HG03571 (cell line): ENCODE data around the gene CAV1.

Experiments used
- ATAC-seq: cut with Tn5 transposase; IDR thresholded peaks from one replicate; pipeline ENCODE4 v1.9.1; 2021; ENCODE audit not compliant: unreplicated experiment

Gene CAV1

DNA sequence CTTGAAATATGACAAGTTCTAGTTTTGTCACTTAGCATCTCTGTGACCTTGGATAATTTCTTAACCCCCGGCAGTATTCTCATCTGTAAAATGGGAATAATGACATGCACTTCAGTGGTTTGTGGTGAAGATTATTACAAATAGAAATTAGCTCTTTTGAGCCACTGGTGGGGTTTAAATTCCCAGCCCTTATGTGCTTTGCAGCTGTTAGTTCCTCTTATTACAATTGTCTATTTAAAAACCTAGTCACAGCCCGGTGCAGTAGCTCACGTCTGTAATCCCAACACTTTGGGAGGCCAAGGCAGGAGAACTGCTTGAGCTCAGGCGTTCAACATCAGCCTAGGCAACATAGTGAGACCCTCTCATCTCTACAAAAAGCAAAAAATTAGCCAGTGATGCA is 30.1 kb downstream of the CAV1 start:
- no peak for ATAC-seq

DNA sequence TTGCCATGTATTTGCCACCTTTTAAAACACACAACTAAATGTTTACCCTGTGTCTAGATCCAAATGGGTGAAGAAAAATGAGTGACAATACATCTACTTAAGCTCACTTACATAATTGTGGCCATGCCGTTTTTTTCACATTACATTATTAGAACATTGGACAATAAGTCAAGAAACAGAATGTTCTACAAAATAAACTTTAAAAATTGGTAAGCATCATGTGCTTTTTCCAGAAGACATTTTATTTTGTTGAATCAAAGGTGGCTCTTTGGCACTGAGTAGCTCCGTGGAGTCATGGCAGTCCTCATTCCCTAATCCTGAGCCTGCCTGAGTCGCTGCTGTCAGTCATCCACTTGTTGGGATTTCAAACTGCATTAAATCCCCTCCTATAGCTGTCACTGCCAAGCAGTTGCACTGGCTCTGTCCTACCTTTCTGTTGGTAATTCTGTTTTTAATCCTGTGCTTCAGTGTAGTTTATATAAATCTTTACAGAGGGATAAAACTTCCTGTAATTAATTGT is 32.3 kb downstream of the CAV1 start:
- ATAC-seq = no peak

DNA sequence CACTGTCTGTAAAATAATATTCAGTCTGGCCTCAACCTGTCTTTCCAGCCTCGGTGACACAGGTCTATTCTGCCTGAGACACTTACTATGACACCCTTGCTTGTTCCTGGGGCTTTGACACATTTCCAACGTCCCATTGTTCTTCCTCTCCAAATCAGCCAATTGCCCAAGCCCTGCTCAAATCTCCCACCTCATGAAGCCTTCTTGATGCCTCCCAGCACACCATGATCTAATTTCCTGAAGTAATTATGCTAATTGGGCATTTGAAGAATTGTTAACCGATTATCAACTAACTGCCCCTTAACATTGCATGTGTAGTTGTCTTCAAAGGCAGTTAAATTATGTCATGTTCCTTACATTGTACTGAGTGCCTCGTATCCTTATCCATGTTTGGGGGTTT is 33.1 kb downstream of the CAV1 start:
- ATAC-seq = no peak

DNA sequence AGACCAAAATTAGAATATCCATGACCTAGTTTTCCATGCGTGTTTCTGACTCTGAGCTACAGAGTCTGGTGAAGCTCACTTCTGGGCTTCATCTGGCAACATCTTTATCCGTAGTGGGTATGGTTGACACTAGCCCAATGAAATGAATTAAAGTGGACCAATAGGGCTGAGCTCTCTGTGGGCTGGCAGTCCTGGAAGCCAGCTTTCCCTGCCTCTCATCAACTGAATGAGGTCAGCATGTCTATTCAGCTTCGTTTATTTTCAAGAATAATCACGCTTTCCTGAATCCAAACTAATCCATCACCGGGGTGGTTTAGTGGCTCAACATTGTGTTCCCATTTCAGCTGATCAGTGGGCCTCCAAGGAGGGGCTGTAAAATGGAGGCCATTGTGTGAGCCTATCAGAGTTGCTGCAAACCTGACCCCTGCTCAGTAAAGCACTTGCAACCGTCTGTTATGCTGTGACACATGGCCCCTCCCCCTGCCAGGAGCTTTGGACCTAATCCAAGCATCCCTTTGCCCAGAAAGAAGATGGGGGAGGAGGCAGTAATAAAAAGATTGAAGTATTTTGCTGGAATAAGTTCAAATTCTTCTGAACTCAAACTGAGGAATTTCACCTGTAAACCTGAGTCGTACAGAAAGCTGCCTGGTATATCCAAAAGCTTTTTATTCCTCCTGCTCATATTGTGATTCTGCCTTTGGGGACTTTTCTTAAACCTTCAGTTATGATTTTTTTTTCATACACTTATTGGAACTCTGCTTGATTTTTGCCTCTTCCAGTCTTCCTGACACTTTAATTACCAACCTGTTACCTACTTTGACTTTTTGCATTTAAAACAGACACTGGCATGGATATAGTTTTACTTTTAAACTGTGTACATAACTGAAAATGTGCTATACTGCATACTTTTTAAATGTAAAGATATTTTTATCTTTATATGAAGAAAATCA is 35.5 kb downstream of the CAV1 start:
- ATAC-seq = no peak

DNA sequence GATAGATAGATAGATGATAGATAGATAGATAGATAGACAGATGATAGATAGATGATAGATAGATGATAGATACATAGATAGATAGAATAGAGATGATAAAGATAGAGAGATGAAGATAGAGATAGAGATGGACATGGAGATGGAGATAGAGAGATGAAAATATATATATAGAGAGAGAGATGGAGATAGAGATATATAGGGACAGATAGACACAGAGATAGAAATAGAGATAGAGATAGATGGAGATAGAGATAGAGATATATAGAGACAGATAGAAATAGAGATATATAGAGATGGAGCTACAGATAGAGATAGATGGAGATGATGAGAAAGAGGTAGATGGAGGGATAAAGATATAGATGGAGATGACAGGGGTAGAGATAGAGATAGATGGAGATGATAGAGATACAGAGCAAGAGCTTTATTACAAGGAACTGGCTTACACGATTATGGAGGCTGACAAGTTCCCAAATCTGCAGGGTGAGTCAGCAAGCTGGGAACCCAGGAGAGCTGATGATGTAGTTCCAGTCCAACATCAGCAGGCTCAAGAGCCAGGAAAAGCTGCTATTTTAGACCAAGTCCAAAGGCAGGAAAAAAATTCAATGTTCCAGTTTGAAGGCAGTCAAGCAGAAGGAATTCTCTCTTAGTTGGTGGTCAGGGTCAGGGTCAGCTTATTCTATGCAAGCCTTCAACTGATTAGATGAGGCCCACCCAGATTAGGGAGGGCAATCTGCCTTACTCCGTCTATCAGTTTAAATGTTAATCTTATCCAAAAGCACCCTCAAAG is 37.1 kb downstream of the CAV1 start:
- ATAC-seq = no peak

DNA sequence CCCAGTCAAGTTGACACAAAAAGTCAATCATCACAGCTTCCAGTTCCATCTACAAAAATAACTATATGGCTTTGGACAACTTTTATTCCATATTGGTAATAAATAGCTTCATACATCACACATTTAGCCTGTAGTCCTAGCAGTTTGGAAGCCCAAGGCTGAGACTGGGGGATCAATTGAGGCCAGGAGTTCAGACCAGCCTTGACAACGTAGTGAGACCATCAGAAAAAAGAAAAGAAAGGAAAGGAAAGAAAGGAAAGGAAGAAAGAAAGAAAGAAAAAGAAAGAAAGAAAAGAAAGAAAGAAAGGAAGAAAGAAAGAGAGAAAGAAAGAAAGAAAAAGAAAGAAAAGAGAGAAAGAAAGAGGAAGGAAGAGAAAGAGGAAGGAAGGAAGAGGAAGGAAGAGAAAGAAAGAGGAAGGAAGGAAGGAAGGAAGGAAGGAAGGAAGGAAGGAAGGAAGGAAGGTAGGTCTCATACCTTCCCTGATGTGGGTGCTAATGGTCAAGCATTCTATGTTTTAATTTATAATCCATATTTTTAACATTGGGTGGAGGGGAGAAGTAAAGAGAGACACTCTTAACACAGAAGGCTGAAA is 37.8 kb downstream of the CAV1 start:
- ATAC-seq = no peak

DNA sequence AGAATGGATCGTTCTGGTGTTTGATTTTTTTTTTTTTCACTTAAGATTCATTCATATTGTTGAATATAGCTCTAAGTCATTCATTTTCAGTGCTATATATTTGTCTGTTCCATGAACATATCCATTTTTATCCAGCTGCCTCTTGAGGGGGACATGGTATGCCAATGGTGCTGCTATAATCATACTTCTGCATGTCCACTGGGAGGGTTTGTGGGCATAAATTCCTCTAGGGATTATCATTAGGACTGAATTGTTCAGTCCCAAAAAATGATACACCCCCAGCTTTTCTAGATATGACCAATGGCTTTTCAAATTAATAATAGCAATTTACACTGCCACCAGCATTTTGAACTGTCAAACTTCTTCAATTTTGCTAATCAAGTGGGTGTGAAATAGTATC is 41.1 kb downstream of the CAV1 start:
- ATAC-seq = no peak

DNA sequence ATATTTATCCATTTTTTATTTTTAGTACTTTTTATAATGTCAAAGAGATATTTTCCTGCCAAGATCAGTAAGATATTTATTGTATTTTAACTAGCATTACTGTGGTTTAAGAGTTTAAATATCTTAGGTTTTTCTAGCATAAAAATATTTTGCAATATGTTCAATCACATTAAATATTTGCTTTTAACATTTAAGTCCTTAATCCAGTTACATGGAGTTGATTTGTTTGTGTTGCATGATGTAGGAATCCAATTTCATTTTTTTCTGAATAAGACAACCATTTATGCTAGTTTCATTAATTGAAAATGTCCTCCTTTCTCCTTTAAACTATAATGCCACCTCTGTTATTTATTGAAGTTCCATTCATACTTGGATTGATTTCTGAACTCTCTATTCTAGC is 41.8 kb downstream of the CAV1 start:
- ATAC-seq = no peak

DNA sequence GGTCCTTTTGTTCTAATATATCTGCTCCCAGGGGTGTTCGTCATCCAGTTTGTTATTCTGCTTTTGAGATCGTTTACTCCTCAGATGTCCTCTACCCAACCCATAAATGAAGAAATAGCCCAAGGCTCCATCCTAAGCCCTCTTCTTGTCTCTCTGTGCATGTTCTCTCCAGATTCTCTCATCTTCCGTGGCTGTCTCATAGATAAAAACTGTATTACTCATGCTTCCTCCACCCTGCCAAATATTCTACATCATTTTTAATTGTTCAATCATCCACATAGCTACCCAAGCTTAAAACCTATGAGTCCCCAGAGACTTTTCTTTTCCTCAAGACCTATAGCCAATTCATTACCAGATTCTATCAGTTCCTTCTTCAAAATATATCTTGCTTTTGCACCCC is 44.9 kb downstream of the CAV1 start:
- no peak for ATAC-seq

DNA sequence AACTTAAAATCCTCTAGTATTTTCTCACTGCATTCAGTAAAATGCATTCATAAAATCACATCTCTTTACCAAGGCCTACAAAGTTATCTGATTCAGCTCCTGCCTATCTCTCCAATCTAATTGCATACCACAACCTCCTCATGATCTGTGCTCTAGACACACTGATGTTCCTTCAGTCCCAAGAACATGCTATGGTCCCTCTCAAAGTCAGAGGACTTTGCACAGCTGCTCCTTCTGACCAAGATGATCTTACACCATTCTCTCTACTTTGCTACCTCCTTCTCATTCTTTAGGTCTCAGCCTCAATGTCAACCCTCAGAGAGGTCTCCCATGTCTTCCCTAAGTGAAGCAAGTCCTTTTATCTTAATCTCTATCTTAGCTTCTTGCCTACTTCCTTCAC is 45.5 kb downstream of the CAV1 start:
- no peak for ATAC-seq

DNA sequence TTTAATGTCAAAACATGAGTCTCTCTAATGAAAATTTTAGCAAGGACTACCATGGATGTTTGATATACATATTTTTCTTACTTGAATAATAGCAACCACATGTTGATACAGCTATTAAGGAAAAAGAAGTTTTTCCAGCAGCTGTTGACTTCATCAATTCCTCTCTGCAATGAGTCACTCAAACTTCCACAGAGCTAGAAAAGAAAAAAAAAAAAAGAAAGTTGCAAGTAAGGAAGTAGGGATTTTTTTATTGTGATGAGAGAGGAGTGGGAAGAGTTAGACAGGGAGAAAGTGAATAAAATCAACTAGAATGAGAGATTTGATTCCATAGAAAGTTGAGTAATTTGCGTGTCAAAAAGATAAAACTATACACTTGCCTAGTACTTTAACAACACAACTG is 46.2 kb downstream of the CAV1 start:
- no peak for ATAC-seq

DNA sequence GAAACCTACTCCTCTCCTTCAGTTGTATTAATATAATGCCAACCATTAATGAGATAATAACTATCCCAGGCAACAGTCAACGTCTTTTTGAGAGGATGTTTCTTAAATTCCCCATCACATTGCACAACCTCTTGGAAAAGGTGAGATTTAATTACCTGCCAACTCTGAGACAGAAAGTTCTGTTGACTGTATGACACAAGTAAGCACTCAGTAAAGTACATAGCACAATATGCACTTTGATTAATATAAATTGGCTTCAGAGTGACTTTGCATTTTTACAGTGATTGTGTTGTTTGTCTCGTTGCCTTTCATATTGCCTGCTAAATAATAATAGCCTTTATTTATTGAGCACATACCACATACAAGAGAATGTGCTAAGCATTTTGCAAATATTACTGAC is 46.7 kb downstream of the CAV1 start:
- ATAC-seq = no peak

DNA sequence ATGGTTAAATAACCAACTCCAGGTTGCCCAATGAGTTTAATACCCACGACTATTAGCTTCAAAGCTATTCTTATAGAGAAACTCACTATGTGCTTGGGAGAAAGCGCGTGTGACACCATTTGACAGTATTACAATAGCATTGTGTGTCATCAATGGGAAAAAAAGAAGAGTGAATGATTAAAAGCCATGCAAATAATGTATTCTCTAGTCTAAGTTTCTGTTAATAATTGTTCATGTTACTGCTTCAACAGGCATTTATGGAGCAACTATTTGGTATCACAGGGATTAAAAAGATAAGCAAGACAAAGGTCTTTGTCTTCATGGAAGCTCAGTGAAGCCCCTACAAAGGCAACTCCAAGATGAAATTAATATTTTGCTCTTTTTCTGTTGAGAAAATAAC is 47.2 kb downstream of the CAV1 start:
- no peak for ATAC-seq

DNA sequence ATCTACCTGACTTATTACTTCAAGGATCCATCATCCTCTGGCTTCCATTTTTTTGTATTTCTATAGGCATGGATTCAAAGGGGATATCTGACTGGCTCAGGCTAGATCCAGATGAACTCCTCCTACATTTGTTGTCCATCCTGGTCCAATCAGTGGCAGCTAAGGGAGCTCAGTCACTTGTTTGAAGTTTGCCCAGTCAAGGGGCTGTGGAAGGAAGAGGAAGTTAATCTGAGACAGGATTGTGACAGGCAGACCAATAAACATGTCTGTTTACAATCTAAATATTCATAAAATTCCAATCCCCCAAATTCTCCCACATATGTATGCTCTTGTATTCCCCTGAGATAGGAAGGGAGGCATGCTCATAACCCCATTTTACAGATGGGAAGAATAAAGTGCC is 48.7 kb downstream of the CAV1 start:
- ATAC-seq = no peak

DNA sequence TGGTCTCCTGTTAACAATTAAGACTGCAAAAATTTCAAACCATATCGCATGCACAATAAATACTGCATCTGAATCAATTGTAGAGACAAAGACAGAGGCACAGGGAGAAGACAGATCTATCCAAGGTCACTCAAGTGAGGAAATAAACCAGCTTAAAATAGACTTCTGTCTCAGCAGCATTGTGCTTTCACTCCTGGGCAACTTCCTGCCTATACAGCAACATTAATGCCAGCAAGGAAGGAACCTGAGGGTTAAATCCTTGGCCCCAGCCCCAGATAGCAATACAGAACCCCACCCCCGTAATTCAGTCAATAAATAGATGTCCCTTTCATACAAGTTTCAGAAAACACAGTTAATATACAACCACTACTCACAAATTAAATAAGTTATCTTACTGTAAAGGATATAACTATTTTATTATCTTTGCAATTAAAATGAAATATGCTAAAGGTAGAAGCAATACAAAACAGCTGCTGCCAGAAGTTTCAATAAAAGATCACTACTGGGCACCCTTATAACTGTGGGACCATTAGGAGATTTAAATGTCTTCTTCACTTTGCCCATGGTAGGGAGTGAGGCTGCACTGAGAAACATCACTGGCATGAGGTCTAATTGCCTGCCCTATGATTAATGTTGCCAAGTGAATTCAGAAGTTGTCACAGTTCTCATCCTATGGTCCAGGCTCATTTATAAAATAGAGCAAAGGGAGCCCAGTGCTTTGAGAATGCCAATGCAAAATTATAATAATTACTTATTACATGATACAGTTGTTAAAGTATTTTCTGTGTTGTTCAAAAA is 49.4 kb downstream of the CAV1 start:
- ATAC-seq = peak; percentile 57

DNA sequence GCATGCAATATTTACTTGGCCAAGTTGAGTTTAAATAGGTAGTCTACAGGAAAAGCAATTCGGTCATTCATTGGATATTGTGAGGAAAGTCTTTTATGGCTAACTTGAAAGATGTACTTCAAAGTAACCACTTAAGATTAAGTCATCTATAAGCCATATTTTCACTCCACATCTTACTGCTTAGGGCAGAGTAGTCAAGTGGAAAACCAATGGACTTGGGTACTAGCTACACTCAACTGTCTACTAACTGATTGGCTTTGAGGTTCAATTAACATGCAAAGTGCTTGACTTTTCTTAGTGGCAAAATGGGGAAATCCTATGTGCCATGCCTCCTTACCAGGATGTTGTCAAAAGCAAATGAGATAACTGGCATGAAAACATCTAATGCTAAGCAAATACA is 51.0 kb downstream of the CAV1 start:
- ATAC-seq = no peak

DNA sequence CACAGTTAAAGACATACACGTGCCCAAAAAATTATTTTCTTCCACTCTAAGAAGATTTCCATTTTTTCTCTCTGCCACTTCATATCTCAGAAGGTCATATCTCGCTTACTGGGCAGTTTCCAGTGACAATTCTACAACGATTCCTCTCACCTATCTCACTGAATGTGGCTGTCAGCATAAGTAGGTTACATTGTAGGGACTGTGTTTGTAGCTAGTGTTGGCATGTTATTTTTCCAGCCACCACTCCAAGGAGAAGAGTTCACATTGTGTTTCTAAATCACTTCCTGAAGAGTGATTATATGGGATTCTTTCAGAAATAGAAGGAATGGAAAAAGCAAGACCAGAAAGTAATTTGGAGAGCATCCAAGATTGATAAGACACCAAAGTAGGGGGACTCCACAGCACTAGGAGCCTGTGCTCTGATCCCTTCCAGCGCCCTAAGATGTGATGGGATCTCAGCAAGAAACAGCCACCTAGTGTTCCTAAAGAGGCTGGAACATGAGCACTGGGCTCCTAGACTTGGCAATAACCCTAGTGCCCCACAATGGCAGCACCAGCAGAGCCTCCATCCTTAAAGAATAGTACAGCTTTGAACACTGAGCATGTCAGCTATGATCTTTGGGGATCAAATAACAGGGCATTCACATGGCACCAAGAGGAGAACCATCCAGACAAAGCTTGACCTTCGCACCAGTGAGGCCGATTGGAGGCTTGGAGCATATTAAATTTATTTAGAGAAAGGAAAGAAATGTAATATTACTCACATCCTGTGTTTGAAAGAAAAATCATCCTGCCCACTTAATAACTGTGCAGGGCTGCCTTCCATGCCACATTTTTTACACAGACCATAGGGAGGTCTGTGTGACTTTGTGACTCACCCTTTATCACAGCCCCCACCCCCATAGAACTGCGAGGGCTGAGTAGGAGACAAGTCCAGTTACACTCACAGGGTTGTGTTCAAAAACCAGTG is 51.8 kb downstream of the CAV1 start:
- peak; percentile 13 for ATAC-seq

DNA sequence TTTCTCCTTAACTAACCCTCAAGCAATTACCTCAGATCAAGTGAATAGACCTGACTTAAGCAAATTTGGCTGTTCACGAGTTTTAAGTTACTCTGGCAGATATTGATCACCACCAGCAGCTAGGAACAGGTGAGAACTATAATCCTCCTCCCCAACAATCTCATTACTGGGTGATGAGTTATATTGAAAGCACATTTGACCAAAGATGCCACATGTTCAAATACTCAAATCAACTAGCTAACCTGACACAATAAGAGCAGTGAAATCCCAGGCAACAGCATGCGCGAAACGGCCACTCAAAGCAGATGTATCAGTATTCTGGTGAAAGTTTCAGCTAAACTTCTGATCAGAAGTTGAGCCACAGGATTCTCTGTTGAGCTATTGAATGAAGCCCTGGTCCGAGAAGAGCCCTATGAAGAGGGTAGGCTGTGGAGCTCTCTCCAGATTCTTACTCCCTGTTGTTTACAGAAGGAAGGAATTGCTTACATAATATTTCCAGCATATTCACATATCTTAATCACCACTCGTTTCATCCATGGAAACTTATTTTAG is 52.6 kb downstream of the CAV1 start:
- peak; percentile 48 for ATAC-seq

DNA sequence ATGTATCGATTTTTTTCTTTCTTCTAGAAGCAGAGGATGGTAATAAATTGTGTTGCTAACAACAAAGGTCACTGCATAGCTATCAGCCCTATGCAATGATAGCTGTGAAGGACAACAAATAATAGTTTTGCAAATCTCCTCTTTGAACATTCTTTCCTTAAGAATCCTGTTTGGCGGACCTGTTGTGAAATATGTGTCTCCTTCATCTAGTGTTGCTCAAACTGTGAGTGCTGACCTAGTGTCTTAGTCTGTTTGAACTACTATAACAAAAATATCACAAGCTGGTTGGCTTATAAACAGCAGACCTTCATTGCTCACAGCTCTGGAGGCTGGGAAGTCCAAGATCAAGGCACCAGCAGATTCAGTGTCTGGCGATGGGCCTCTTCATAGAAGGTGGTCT is 53.7 kb downstream of the CAV1 start:
- ATAC-seq = no peak
